ENCODE results near the gene CHD9NB. TPM values are rescaled to one million over a fixed set of nuclear protein-coding genes. Genes with fewer than 3 reads are reported as not detected.

Gene CHD9NB
- total and polyA plus RNA-seq, 2 of the 4 experiments (the other 2 are of a cell fraction), result 0.94 to 1.1 TPM

GRCh38 chr16:53055541-53056391 lies 3.1 kb upstream of the CHD9NB start:
- BruUV-seq (replicated peaks), result no TSS peak
- Histone ChIP-seq H3K18ac (ENCODE audit: low read depth, low read length) (peak overlapping the region; percentile 96), H4K91ac (ENCODE audit: insufficient read depth, low read depth, low read length) (peak overlapping the region; percentile 76), H2BK20ac (ENCODE audit: low read depth, low read length) (peak overlapping the region; percentile 49), H3K14ac (replicated peaks; ENCODE audit: low read depth, low read length) (peak overlapping the region; percentile 51), H2BK120ac (ENCODE audit: low read depth, low read length) (peak overlapping the region; percentile 84), H3K9me3 (ENCODE audit: control insufficient read depth, insufficient read depth, low read length) (no peaks in the 10 kb centered on the region), H2BK15ac (ENCODE audit: low read depth, low read length) (peak overlapping the region; percentile 25; the same call in 1 of the 3 replicates), H3K27ac (ENCODE audit: insufficient read depth, low read length) (peak overlapping the region; percentile 91), H3K9me1 (ENCODE audit: insufficient read depth, low read length) (peaks cover 14% of the 10 kb centered on the region), H3K36me3 (ENCODE audit: control insufficient read depth, insufficient read depth, low read length) (no peaks in the 10 kb centered on the region), H3K79me1 (ENCODE audit: low read depth in 1 of 2, low read length in 2 of 2) (peaks cover 12 to 65% of the 10 kb centered on the region in 2 experiments), H2AK5ac (ENCODE audit: low read depth, low read length) (peak overlapping the region; percentile 68), H3K23ac (ENCODE audit: low read depth, low read length) (peak overlapping the region; percentile 92), H2AK9ac (replicated peaks; ENCODE audit: low read depth, low read length, poor library complexity) (peak overlapping the region; percentile 97), H3K9ac (ENCODE audit: low read depth, low read length) (peak overlapping the region; percentile 84), H2AFZ (replicated peaks; ENCODE audit: low read length, poor library complexity) (peak overlapping the region; percentile 96), H3K4me2 (ENCODE audit: low read depth, low read length) (peak overlapping the region; percentile 97), H4K8ac (ENCODE audit: low read depth in 2 of 2, low read length in 2 of 2) (peak overlapping the region; percentile 32 to 93), H3K56ac (ENCODE audit: extremely low read depth, insufficient read depth, low read length) (peak overlapping the region; percentile 84), H3K27me3 (ENCODE audit: control insufficient read depth, insufficient read depth, low read length) (no peaks in the 10 kb centered on the region), H2BK5ac (ENCODE audit: low read depth, low read length, poor library complexity, severe bottlenecking) (peak overlapping the region; percentile 88), H3K4me1 (ENCODE audit: control insufficient read depth, insufficient read depth, low read length) (peaks cover 20% of the 10 kb centered on the region), H3K4ac (ENCODE audit: low read depth, low read length) (peak overlapping the region; percentile 93), H4K5ac (ENCODE audit: low read depth, low read length) (peak overlapping the region; percentile 98), H3K4me3 (ENCODE audit: insufficient read depth, low read depth, low read length) (peak overlapping the region; percentile 62), H4K20me1 (ENCODE audit: insufficient read depth, low read length) (no peaks in the 10 kb centered on the region)
- WGBS, 2 experiments (ENCODE audit: extremely low coverage in 2 of 2, insufficient read length in 1 of 2), result 0% methylated on average over 1 of the region's 10 CpGs; no CpG with 5 or more reads in 1 of the 2 experiments
- ChIA-PET POLR2A (ENCODE audit: unreplicated experiment) (interaction anchor here (0.5 to 0.6 kb wide), 2 partner anchors 24 to 383 kb away, joined by 3 to 5 read pairs; no protein-coding TSS in a partner anchor), CTCF (interaction anchor here (0.6 to 3.0 kb wide), 12 partner anchors 25 to 236 kb away, joined by 3 to 17 read pairs (median 4); no protein-coding TSS in a partner anchor)
- ATAC-seq (ENCODE audit: low read depth) (peak; percentile 33), DNase-seq (peak; percentile 72)
- in situ Hi-C loops (cut with MboI; ENCODE audit: low sequenced_read_pairs), result loop anchor here (10.0 to 25.0 kb wide), 4 partner anchors 99 to 1168 kb away; partner anchors contain the start of gene RBL2
- intact Hi-C loops (cut with micrococcal nuclease), result loop anchor here (1.0 to 2.0 kb wide), 7 partner anchors 25 to 227 kb away; no protein-coding TSS in a partner anchor
- TF ChIP-seq CEBPB (IDR thresholded peaks at IDR 0.05; ENCODE audit: low read depth, low read length) (no peak), MXI1 (IDR thresholded peaks at IDR 0.05; ENCODE audit: borderline replicate concordance, low read depth, low read length) (0 out of 2 replicates have a peak, but pooled peaks have one; percentile 49), MAZ (IDR thresholded peaks at IDR 0.05; ENCODE audit: borderline replicate concordance, low read depth, low read length) (0 out of 2 replicates have a peak, but pooled peaks have one; percentile 19), CHD1 (IDR thresholded peaks at IDR 0.05; ENCODE audit: low read depth, low read length) (no peak), SMC3 (IDR thresholded peaks at IDR 0.05; ENCODE audit: low read depth, low read length) (0 out of 2 replicates have a peak, but pooled peaks have one; percentile 8), POLR2A (IDR thresholded peaks at IDR 0.05; ENCODE audit: low read depth, low read length) (no peak), MAFK (IDR thresholded peaks at IDR 0.05; ENCODE audit: low read depth, low read length) (no peak), RCOR1 (IDR thresholded peaks at IDR 0.05; ENCODE audit: insufficient replicate concordance, low read length) (peak; percentile 29), RAD21 (IDR thresholded peaks at IDR 0.05; ENCODE audit: low read length) (no peak), ELK1 (IDR thresholded peaks at IDR 0.05; ENCODE audit: borderline replicate concordance, low read depth, low read length) (no peak), RFX5 (IDR thresholded peaks at IDR 0.05; ENCODE audit: low read depth, low read length) (no peak), FOS (IDR thresholded peaks at IDR 0.05; ENCODE audit: low read depth, low read length) (no peak)
- dilution Hi-C loops (cut with HindIII; ENCODE audit: low sequenced_read_pairs, unreplicated experiment), result no loop called here

All from IMR-90 (cell line).